ENCODE data around the gene CLSTN2.

DNA sequence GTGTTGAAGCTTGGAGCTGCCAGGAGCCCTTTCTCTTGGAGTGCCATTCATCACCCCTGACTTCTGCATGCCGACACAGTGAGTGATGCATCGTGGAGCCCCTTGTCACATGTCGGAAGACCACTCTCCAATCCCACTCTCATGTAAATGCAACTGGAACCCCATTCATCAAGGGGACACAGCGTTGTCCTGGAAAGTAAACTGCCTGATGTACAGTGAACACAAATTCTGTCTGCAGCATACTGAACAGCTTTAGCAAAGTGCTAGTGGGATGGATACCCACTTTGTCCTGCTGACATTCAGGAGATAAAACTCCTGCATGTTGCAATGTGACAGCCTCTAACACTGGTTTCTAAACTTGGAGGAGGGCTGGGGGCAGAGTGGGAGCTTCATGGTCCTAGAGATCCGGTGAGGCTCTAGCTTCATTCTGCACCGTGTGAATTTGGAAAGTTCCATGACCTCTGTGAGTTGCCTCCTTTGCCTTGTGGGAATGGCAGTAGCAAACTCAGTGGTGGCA is 194.8 kb downstream of the CLSTN2 start:
- TF ChIP-seq CTCF (IDR thresholded peaks at IDR 0.05; ENCODE audit: control extremely low read depth in 1 of 3, insufficient read depth in 1 of 3, low read depth in 1 of 3, low read length in 3 of 3) (no peak), POLR2A (IDR thresholded peaks at IDR 0.05; ENCODE audit: control extremely low read depth in 1 of 2, low read depth in 2 of 2, low read length in 2 of 2) (no peak), ATF3 (IDR thresholded peaks at IDR 0.05; ENCODE audit: insufficient read depth, low read depth, low read length) (no peak)

Data from H1 (cell line).